Measurements from ENCODE around the gene GRN.

GRN gene

DNA sequence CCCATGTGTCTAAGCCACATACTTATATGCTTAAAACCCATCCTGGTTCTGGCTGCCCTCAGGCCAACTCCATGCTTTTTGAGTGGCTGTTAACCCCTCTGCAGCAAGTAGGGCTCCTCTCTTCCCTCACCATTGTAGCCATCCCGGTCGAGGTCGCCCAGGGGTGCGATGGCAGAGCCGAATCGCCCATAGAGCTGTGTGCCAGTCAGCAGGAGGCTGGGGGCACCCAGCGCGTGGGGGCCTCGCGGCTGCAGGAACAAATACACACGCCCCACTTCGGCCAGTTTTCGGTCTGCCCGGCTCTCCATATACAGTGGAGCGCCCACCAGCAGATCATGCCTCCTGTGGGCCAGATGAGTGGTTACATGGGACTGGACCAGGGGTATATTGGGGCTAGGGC lies 38.3 kb downstream of the GRN start:
- H3K79me1 ChIP-seq (ENCODE audit: low read length), result no peaks in the 10 kb centered on the region
- no peak overlapping the region for H3K4ac ChIP-seq (ENCODE audit: low read depth, low read length)
- H3K27me3 ChIP-seq (ENCODE audit: insufficient read depth, low read length, poor library complexity), result peaks cover 5% of the 10 kb centered on the region
- H3K9ac ChIP-seq (ENCODE audit: low read length), result no peak overlapping the region
- no peak overlapping the region for H4K5ac ChIP-seq (ENCODE audit: low read length)
- H3K27ac ChIP-seq (ENCODE audit: low read depth, low read length), result no peak overlapping the region
- H2BK5ac ChIP-seq (ENCODE audit: low read length), result no peak overlapping the region
- no peak for DNase-seq
- no peak overlapping the region for H2BK15ac ChIP-seq (replicated peaks; ENCODE audit: low read depth)
- H3K4me2 ChIP-seq (ENCODE audit: low read length), result no peak overlapping the region
- no CpG with 5 or more reads among the region's 15 CpGs for WGBS (ENCODE audit: extremely low coverage, insufficient coverage, low lambda C conversion rate)
- no peak overlapping the region for H3K23ac ChIP-seq (ENCODE audit: low read length)
- H4K8ac ChIP-seq (ENCODE audit: low read depth, low read length), result no peak overlapping the region
- no peaks in the 10 kb centered on the region for H3K79me2 ChIP-seq (ENCODE audit: control insufficient read depth, insufficient read depth, low read length)
- no peak overlapping the region for H3K18ac ChIP-seq (ENCODE audit: low read length)
- no peak overlapping the region for H3K4me3 ChIP-seq (ENCODE audit: low read length)
- no peak overlapping the region for H2AK5ac ChIP-seq (ENCODE audit: low read length)
- no peaks in the 10 kb centered on the region for H3K36me3 ChIP-seq (ENCODE audit: control insufficient read depth, insufficient read depth, low read length)
- H3K56ac ChIP-seq (ENCODE audit: low read length), result no peak overlapping the region
- no peaks in the 10 kb centered on the region for H3K4me1 ChIP-seq (ENCODE audit: control insufficient read depth, low read depth, low read length)
- H2BK120ac ChIP-seq (ENCODE audit: low read depth, low read length), result no peak overlapping the region

DNA sequence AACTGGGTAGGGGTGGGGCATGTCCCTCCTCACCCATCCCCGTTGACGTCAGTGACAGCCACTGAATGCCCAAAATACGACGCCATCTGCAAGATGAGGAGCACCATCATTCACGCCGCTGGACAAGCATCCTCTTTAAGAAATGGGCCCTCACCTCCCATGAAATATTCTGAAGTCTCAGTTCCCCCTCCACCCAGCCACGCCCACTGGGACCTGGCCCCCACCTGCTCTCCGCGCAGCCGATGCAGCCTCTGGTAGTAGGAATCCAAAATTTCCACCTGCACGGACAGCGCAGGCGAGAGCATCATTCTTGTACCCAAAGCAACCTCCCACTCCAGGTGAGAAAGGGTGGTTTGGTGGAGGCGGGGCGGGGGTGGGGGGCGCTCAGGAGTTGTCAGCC lies 38.8 kb downstream of the GRN start:
- no peak overlapping the region for H2BK15ac ChIP-seq (replicated peaks; ENCODE audit: low read depth)
- no peak overlapping the region for H3K9ac ChIP-seq (ENCODE audit: low read length)
- WGBS (ENCODE audit: extremely low coverage, insufficient coverage, low lambda C conversion rate), result no CpG with 5 or more reads among the region's 16 CpGs
- H3K36me3 ChIP-seq (ENCODE audit: control insufficient read depth, insufficient read depth, low read length), result no peaks in the 10 kb centered on the region
- H2AK5ac ChIP-seq (ENCODE audit: low read length), result no peak overlapping the region
- no peak overlapping the region for H3K4me2 ChIP-seq (ENCODE audit: low read length)
- no peaks in the 10 kb centered on the region for H3K79me2 ChIP-seq (ENCODE audit: control insufficient read depth, insufficient read depth, low read length)
- no peak overlapping the region for H3K18ac ChIP-seq (ENCODE audit: low read length)
- peaks cover 5% of the 10 kb centered on the region for H3K27me3 ChIP-seq (ENCODE audit: insufficient read depth, low read length, poor library complexity)
- no peak overlapping the region for H4K8ac ChIP-seq (ENCODE audit: low read depth, low read length)
- H3K27ac ChIP-seq (ENCODE audit: low read depth, low read length), result no peak overlapping the region
- H4K5ac ChIP-seq (ENCODE audit: low read length), result no peak overlapping the region
- no peak overlapping the region for H3K4ac ChIP-seq (ENCODE audit: low read depth, low read length)
- no peak overlapping the region for H3K56ac ChIP-seq (ENCODE audit: low read length)
- no peak overlapping the region for H3K4me3 ChIP-seq (ENCODE audit: low read length)
- no peaks in the 10 kb centered on the region for H3K4me1 ChIP-seq (ENCODE audit: control insufficient read depth, low read depth, low read length)
- H2BK5ac ChIP-seq (ENCODE audit: low read length), result no peak overlapping the region
- no peak for DNase-seq
- no peak overlapping the region for H3K23ac ChIP-seq (ENCODE audit: low read length)
- no peaks in the 10 kb centered on the region for H3K79me1 ChIP-seq (ENCODE audit: low read length)
- H2BK120ac ChIP-seq (ENCODE audit: low read depth, low read length), result no peak overlapping the region

- no peak overlapping the region for H3K18ac ChIP-seq (ENCODE audit: low read length)
- H3K56ac ChIP-seq (ENCODE audit: low read length), result peak overlapping the region; percentile 81
- peak overlapping the region; percentile 91 for H3K4me2 ChIP-seq (ENCODE audit: low read length)
- no peak overlapping the region for H4K5ac ChIP-seq (ENCODE audit: low read length)
- H3K79me2 ChIP-seq (ENCODE audit: control insufficient read depth, insufficient read depth, low read length), result no peaks in the 10 kb centered on the region
- DNase-seq, result no peak
- no CpG with 5 or more reads among the region's 29 CpGs for WGBS (ENCODE audit: extremely low coverage, insufficient coverage, low lambda C conversion rate)
- H3K4me3 ChIP-seq (ENCODE audit: low read length), result no peak overlapping the region
- H3K79me1 ChIP-seq (ENCODE audit: low read length), result no peaks in the 10 kb centered on the region
- H2BK15ac ChIP-seq (replicated peaks; ENCODE audit: low read depth), result no peak overlapping the region
- no peak overlapping the region for H2BK5ac ChIP-seq (ENCODE audit: low read length)
- H3K4me1 ChIP-seq (ENCODE audit: control insufficient read depth, low read depth, low read length), result no peaks in the 10 kb centered on the region
- H4K8ac ChIP-seq (ENCODE audit: low read depth, low read length), result no peak overlapping the region
- H3K27ac ChIP-seq (ENCODE audit: low read depth, low read length), result no peak overlapping the region
- no peaks in the 10 kb centered on the region for H3K36me3 ChIP-seq (ENCODE audit: control insufficient read depth, insufficient read depth, low read length)
- H3K9ac ChIP-seq (ENCODE audit: low read length), result peak overlapping the region; percentile 66
- no peak overlapping the region for H3K4ac ChIP-seq (ENCODE audit: low read depth, low read length)
- H3K23ac ChIP-seq (ENCODE audit: low read length), result no peak overlapping the region
- no peak overlapping the region for H2BK120ac ChIP-seq (ENCODE audit: low read depth, low read length)
- H2AK5ac ChIP-seq (ENCODE audit: low read length), result no peak overlapping the region
- peaks cover 5% of the 10 kb centered on the region for H3K27me3 ChIP-seq (ENCODE audit: insufficient read depth, low read length, poor library complexity)
Measured at GRCh38 chr17:44384281-44384822, 39.2 kb downstream of the GRN start.

DNA sequence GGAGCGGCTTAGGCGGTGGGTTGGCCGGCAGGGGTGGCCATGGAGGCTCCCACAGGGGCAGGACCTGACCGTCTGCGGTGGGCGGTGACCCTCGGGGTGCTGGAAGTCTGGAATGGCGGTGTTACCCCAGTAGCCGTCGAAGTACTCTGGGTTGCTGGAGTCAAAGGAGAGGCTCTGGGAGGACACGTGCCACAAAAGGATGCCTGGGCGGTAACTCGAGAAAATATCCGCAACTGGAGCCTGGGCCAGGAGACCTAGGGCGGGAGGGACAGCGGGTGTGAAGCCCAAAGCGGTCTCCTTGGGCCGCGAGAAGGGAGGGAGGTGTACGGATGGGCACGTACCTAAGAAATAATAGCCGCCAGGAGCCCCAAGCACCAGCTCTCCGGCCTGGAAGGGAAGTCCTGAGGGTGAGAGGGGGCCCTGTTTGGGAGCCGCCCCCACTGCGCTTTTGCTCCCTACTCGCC lies 39.8 kb downstream of the GRN start:
- no peak overlapping the region for H4K5ac ChIP-seq (ENCODE audit: low read length)
- H4K8ac ChIP-seq (ENCODE audit: low read depth, low read length), result no peak overlapping the region
- H2BK15ac ChIP-seq (replicated peaks; ENCODE audit: low read depth), result no peak overlapping the region
- H3K36me3 ChIP-seq (ENCODE audit: control insufficient read depth, insufficient read depth, low read length), result no peaks in the 10 kb centered on the region
- no peaks in the 10 kb centered on the region for H3K79me2 ChIP-seq (ENCODE audit: control insufficient read depth, insufficient read depth, low read length)
- H2BK5ac ChIP-seq (ENCODE audit: low read length), result no peak overlapping the region
- H3K23ac ChIP-seq (ENCODE audit: low read length), result peak overlapping the region; percentile 24
- no peaks in the 10 kb centered on the region for H3K4me1 ChIP-seq (ENCODE audit: control insufficient read depth, low read depth, low read length)
- no CpG with 5 or more reads among the region's 26 CpGs for WGBS (ENCODE audit: extremely low coverage, insufficient coverage, low lambda C conversion rate)
- peak overlapping the region; percentile 66 for H3K9ac ChIP-seq (ENCODE audit: low read length)
- no peak overlapping the region for H3K27ac ChIP-seq (ENCODE audit: low read depth, low read length)
- H3K56ac ChIP-seq (ENCODE audit: low read length), result peak overlapping the region; percentile 81
- H3K4ac ChIP-seq (ENCODE audit: low read depth, low read length), result no peak overlapping the region
- H3K27me3 ChIP-seq (ENCODE audit: insufficient read depth, low read length, poor library complexity), result peaks cover 5% of the 10 kb centered on the region
- H3K4me3 ChIP-seq (ENCODE audit: low read length), result no peak overlapping the region
- H3K18ac ChIP-seq (ENCODE audit: low read length), result no peak overlapping the region
- H2BK120ac ChIP-seq (ENCODE audit: low read depth, low read length), result no peak overlapping the region
- peak; percentile 65 for DNase-seq
- no peaks in the 10 kb centered on the region for H3K79me1 ChIP-seq (ENCODE audit: low read length)
- H2AK5ac ChIP-seq (ENCODE audit: low read length), result no peak overlapping the region
- H3K4me2 ChIP-seq (ENCODE audit: low read length), result peak overlapping the region; percentile 91

GRCh38 chr17:44385287-44386181 lies 40.4 kb downstream of the GRN start:
- peak overlapping the region; percentile 32 for H3K23ac ChIP-seq (ENCODE audit: low read length)
- H4K8ac ChIP-seq (ENCODE audit: low read depth, low read length), result no peak overlapping the region
- H3K4ac ChIP-seq (ENCODE audit: low read depth, low read length), result no peak overlapping the region
- peak; percentile 93 for DNase-seq
- no peaks in the 10 kb centered on the region for H3K79me1 ChIP-seq (ENCODE audit: low read length)
- no peak overlapping the region for H3K27ac ChIP-seq (ENCODE audit: low read depth, low read length)
- H2AK5ac ChIP-seq (ENCODE audit: low read length), result no peak overlapping the region
- H2BK15ac ChIP-seq (replicated peaks; ENCODE audit: low read depth), result no peak overlapping the region
- H3K56ac ChIP-seq (ENCODE audit: low read length), result peak overlapping the region; percentile 81
- no CpG with 5 or more reads among the region's 68 CpGs for WGBS (ENCODE audit: extremely low coverage, insufficient coverage, low lambda C conversion rate)
- no peak overlapping the region for H4K5ac ChIP-seq (ENCODE audit: low read length)
- no peak overlapping the region for H2BK120ac ChIP-seq (ENCODE audit: low read depth, low read length)
- H3K4me1 ChIP-seq (ENCODE audit: control insufficient read depth, low read depth, low read length), result no peaks in the 10 kb centered on the region
- no peaks in the 10 kb centered on the region for H3K36me3 ChIP-seq (ENCODE audit: control insufficient read depth, insufficient read depth, low read length)
- H3K79me2 ChIP-seq (ENCODE audit: control insufficient read depth, insufficient read depth, low read length), result no peaks in the 10 kb centered on the region
- H3K4me3 ChIP-seq (ENCODE audit: low read length), result peak overlapping the region; percentile 43
- peak overlapping the region; percentile 91 for H3K4me2 ChIP-seq (ENCODE audit: low read length)
- peaks cover 5% of the 10 kb centered on the region for H3K27me3 ChIP-seq (ENCODE audit: insufficient read depth, low read length, poor library complexity)
- H2BK5ac ChIP-seq (ENCODE audit: low read length), result no peak overlapping the region
- H3K18ac ChIP-seq (ENCODE audit: low read length), result no peak overlapping the region
- peak overlapping the region; percentile 81 for H3K9ac ChIP-seq (ENCODE audit: low read length)

Data from mesendoderm (in vitro differentiated cells).